GM18498 (cell line): ENCODE results near the gene ARHGAP24.
"Not testable (repeated sequence)": the region's sequence is repeated elsewhere in the genome, so short reads cannot be mapped to it uniquely, and the experiment has no call there.

Source experiments
- ATAC-seq: cut with Tn5 transposase; IDR thresholded peaks from one replicate; pipeline ENCODE4 v1.9.1; 2021; ENCODE audit warnings: mild to moderate bottlenecking, moderate library complexity; ENCODE audit not compliant: unreplicated experiment

The ARHGAP24 gene

GRCh38 chr4:85803856-85804255, 328.9 kb downstream of the ARHGAP24 start:
- ATAC-seq = no peak

- ATAC-seq = no peak
Observed at GRCh38 chr4:85805891-85806290, 330.9 kb downstream of the ARHGAP24 start.

GRCh38 chr4:85806334-85806733, 331.4 kb downstream of the ARHGAP24 start:
- no peak for ATAC-seq

GRCh38 chr4:85807247-85807950, 332.4 kb downstream of the ARHGAP24 start:
- no peak for ATAC-seq

GRCh38 chr4:85808104-85808503, 333.2 kb downstream of the ARHGAP24 start:
- ATAC-seq = no peak

GRCh38 chr4:85808864-85809263, 333.9 kb downstream of the ARHGAP24 start:
- ATAC-seq = no peak

- no peak for ATAC-seq
Observed at GRCh38 chr4:85812776-85813175, 337.8 kb downstream of the ARHGAP24 start.

GRCh38 chr4:85815796-85816459, 341.0 kb downstream of the ARHGAP24 start:
- ATAC-seq = no peak

- no peak for ATAC-seq
Observed at GRCh38 chr4:85818700-85819099, 343.8 kb downstream of the ARHGAP24 start.

GRCh38 chr4:85820101-85820500, 345.2 kb downstream of the ARHGAP24 start:
- ATAC-seq = not testable (repeated sequence)

GRCh38 chr4:85821688-85822455, 346.9 kb downstream of the ARHGAP24 start:
- no peak for ATAC-seq

GRCh38 chr4:85823295-85823694, 348.3 kb downstream of the ARHGAP24 start:
- ATAC-seq = no peak

GRCh38 chr4:85824166-85824945, 349.4 kb downstream of the ARHGAP24 start:
- ATAC-seq = no peak

- no peak for ATAC-seq
Observed at GRCh38 chr4:85826060-85826678, 351.2 kb downstream of the ARHGAP24 start.

- ATAC-seq = no peak
Observed at GRCh38 chr4:85828027-85828890, 353.3 kb downstream of the ARHGAP24 start.

GRCh38 chr4:85829276-85830051, 354.5 kb downstream of the ARHGAP24 start:
- no peak for ATAC-seq

GRCh38 chr4:85831647-85832046, 356.7 kb downstream of the ARHGAP24 start:
- ATAC-seq = no peak

- no peak for ATAC-seq
Observed at GRCh38 chr4:85833302-85833701, 358.4 kb downstream of the ARHGAP24 start.

GRCh38 chr4:85834934-85835333, 360.0 kb downstream of the ARHGAP24 start:
- ATAC-seq = no peak
